H1 (cell line): ENCODE data around the gene CENPV. TPM values are rescaled to one million over a fixed set of nuclear protein-coding genes. Genes with fewer than 3 reads are reported as not detected.

Source experiments
- CTCF ChIP-seq, 3 experiments: IDR thresholded peaks; 1 replicate in 2 of 3; 2 replicates in 1 of 3; pipeline versions ENCODE4 v1.5.1 to v1.6.1; 2011; ENCODE audit warnings: low read length in 3 of 3, mild to moderate bottlenecking in 3 of 3, inconsistent platforms in 2 of 3, low read depth in 1 of 3, moderate library complexity in 1 of 3; ENCODE audit not compliant: insufficient read depth in 1 of 3; ENCODE audit errors: control extremely low read depth in 1 of 3
- EGR1 ChIP-seq: IDR thresholded peaks from 2 replicates; pipeline ENCODE4 v1.6.1; 2011; ENCODE audit warnings: low read depth, low read length, borderline replicate concordance
- polyA plus RNA-seq, 7 experiments: library from polyadenylated mRNA; depleted of rRNA in 3 of 7; stranded (reverse) in 5 of 7; unstranded in 2 of 7; fragments of >200 nt in 5 of 7; fragments of 200-250 nt in 2 of 7; gene quantifications; 1 replicate in 5 of 7; 2 replicates in 1 of 7; 4 replicates in 1 of 7; pipeline versions ENCODE4 v1.2.1 to v1.2.3, GENCODE V29; 2011 to 2013; ENCODE audit warnings: missing spikeins in 2 of 7, mixed read lengths in 2 of 7
- total RNA-seq: library from RNA; stranded (reverse); fragmentation: NEBNext Ultra II Directional; extraction: Animal tissue kit (Norgen Biotek cat#: 25700); gene quantifications from 2 replicates; pipeline ENCODE4 v1.2.1, GENCODE V29; 2021

CENPV gene
- total and polyA plus RNA-seq, 2 of the 8 experiments (the other 6 are each of a cell fraction or from before 2014, with no cell fraction given), result 249 to 260 TPM

- TF ChIP-seq CTCF (IDR thresholded peaks at IDR 0.05; ENCODE audit: control extremely low read depth in 1 of 3, insufficient read depth in 1 of 3, low read depth in 1 of 3, low read length in 3 of 3) (no peak), EGR1 (no peak)
- TF ChIP-seq, all 59 proteins: peak for 0
Measured at GRCh38 chr17:16379654-16380053, 26.4 kb upstream of the CENPV start (continued).
